Stimulated activated CD8-positive, alpha-beta memory T cell treated with anti-CD3 and anti-CD28 coated beads, Interleukin-4, amount 100 ng/mL, for 1 hour (primary cell): Measurements from ENCODE around the gene ANKRD34A.

ENCODE experiments used
- DNase-seq, 2 donors: peaks; one replicate each; pipeline ENCODE4 v3.0.0-alpha.2; 2020; ENCODE audit warnings: low read depth in 2 of 2, low spot score in 1 of 2

Gene ANKRD34A

GRCh38 chr1:145974721-145975120, 10.3 kb upstream of the ANKRD34A start:
- DNase-seq = no peak

DNA sequence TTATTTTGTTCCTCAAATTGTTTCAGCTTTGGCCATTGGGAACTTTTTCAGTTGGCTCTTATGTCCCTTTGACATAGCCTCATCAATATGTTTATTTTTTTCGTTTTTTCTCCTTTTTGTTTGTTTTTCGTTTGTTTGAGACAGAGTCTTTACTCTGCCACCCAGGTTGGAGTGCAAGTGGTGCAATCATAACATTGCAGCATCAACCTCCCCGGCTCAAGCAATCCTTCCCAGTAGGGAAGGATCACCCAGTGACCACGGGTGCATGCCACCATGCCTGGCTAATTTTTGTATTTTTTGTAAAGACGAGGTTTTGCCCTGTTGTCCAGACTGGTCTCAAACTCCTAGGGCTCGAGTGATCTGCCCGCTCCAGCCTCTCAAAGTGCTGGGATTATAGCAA, 8.2 kb upstream of the ANKRD34A start:
- DNase-seq = no peak

DNA sequence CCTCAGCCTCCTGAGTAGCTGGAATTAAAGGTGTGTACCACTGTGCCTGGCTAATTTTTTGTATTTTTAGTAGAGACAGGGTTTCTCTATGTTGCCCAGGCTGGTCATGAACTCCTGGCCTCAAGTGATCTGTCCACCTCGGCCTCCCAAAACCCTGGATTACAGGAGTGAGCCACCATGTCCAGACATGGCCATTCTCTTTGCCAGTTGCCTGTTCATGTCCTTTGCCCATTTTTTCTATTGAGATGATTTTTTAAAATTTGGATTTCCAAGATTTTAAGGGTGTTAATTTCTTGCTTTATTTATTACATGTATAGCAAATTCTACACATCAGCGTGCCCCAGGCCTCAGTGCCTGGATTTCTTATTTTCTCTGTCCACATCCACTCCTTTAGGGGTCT, 2.9 kb upstream of the ANKRD34A start:
- DNase-seq = no peak

GRCh38 chr1:145965119-145965744, 857 bp upstream of the ANKRD34A start:
- DNase-seq = no peak

DNA sequence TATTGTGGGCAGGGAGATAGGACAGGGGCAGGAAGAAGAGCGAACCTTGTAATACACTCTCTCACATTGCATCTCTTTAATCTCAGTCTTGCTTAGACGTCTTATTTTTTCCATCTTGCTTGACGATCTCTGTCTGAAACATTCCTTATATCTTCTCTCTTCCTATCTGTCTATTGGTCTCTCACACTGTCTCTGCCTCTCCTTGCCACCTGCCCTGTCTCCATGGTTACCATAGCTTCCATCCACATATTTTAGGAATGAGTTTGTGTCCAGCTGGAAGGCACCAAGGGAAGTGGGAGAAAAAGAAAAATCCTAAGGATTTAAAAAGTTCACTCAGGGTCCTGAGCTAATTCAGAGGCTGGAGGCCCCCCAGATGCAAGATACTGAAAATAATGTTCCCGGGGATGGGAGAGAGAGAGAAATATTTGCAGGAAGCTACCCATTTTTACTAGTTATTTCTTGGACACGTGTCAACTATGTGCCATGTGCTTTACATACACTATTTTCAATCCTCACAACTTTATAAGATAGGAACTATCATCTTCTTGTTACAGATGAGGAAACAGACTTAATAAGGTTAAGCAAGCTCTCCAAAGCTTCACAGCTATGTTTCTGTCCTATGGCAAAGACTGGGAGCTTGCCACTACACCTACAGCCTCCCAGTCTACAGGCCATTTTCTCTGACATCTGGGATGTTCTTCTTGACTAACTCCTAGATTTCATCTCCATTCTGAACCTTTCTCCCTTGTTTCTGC, 933 bp downstream of the ANKRD34A start:
- no peak for DNase-seq

DNA sequence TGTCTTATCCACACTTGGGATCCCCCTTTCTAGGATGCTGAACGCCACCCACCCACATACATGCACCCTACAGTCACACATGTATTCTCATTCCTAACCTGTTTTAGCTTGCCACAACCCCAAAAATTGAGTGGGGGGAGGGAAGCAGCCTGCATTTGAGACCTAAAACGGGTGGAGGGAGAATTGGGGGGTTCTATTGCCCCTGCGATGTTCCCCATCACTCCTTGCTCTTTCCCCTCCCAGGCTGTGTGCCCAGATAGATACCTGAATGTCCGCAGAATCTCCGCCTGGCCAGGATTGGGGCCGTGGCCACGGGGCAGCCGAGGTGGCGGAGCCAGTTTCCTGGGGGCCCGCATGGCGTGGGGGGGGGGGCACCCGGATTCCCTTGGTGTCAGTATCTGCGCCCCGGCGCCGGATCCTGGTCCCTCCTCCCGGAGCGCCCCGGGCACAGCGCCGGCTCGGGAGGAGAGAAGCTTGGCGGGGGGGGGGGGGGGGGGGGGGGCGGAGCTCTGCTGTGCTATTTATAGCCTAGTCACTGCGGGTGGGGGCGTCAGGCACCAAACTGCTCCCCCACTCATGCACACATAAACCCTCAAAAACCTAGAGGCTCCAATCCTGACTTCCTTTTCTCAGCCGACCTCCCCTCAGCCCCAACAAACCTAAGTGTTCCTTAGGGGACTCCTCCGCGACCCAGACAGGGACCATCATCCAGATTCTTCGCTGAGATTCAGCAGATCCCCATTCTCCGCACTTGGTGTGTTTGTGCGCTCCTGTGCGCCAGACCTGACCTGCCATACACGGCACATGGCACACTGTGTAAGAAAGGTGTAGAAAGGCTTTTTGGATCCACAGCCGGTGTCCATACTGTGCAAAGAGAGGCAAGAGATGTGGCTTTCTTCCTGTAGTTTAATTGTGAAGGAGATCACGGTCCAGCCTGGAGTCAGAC, 1.9 kb downstream of the ANKRD34A start:
- no peak for DNase-seq

DNA sequence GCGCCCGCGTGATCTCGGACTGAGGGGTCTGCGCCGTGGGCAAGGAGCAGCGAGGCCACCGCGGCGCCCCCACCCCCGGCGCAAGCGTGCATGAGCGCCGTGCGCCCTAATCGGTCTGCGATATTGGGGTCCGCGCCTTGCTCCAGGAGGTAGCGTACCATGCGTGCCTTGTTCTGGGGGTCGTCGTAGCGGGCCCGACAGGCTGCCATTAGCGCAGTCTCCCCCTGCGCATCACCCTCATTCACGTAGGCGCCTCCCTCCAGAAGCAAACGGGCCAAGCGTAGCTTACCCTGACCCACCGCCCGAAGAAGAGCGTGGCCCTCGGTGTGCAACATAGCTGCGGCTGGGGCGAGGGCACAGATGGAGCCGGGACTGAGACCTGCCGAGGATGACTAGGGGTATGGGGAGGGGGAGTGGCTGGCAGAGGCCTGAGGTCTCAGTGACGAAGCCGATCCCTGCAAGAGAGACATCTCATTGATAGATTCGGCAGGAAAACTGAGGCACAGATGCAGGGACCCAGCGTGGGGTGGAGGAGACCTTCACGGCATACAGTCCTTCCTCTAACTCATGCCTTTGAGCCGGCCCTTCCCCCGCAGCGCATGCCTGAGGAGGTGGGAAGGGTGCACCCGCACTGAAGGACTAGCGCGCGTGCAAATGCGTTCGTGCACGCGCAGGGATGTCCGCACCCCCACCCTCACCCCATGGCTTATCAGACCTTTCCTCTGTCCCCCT, 2.8 kb downstream of the ANKRD34A start:
- no peak for DNase-seq

DNA sequence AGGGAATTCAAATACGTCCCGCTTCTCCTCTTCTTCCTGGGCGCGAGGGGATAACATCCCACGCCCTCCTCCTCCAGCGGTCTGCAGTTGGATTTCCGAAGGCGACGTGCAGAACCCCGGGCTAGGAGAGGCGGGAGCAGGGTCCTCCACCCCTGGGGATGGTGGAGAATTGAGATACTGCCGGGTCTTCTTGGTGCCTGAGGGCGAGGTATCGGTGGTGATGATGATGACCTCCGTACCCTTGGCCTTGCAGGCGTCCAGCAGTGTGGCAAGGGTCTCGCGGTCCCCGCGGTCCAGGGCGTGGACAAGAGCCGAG, 3.3 kb downstream of the ANKRD34A start:
- DNase-seq = no peak

GRCh38 chr1:145960468-145961108, 3.8 kb downstream of the ANKRD34A start:
- no peak for DNase-seq

- no peak for DNase-seq
Measured at GRCh38 chr1:145959957-145960467, 4.4 kb downstream of the ANKRD34A start.

- no peak for DNase-seq
Measured at GRCh38 chr1:145959333-145959732, 5.0 kb downstream of the ANKRD34A start.

GRCh38 chr1:145958734-145959133, 5.6 kb downstream of the ANKRD34A start:
- DNase-seq = no peak

DNA sequence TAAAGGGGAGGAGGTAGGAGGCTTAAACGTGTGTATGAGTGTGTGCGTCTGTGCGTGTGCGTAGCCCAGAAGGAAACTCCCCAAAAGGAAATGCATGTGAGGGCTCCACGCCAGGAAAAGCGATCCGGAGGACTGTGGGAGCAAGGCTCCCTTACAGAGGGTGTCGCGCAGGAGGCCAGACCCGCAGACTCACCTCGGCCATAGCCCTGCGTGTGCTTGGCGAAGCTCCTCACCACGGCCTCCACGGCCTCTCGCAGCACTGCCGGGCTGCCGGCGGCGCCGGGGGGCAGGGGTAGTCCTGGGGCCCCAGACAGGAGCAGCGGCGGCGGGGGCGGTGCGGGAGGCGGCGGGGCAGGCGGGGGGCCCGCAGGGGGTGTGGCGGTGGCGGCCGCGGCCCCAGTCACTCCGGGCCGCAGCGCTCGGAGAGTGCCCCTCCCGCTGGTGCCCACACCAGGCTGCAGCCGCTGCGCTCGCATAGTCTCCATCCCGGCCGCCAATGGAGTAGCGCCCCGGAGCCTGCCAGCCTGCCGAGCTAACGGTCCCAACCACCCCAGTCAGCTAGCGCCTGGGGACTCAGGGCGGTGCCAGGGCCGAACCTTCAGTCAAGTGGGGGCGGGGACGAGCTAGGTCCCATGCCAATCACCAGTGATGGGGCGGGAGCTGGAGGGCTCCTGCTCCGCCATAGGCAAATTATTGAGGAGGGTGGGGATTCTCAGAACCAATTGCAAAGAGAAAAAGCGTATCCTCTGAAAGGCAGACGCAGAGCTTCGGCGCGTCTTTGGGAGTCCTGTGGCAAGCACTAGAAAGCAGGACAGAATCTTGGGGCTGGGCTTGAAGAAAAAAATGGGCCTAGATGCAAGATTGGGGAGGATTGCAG, 6.7 kb downstream of the ANKRD34A start, which contains the start of gene LIX1L:
Gene LIX1L, minus strand, starts transcription at position 575 of the 877 bp plus-strand sequence. Its CDS starts 90 bp downstream, at position 485.
- peak; percentile 90 to 91 for DNase-seq

GRCh38 chr1:145956781-145957442, 7.5 kb downstream of the ANKRD34A start:
- DNase-seq = no peak

DNA sequence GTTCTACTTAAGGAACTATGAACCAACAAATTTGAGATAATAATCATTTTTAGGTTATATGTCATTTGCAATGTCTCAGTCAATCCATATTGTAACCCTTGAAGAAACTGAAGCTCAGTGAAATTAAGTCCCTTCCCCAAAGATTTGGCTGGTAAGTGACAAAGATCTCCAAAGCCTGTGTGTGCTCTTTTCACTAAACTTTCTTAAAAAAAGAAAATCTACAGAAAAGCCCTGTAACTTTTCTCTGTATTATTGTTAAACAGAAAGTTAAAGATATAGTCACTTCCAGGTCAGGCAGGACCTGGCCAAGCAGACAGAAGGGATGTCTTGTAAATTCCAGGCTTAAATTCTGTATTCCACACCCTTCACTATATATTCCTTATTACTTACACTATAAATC, 8.0 kb downstream of the ANKRD34A start:
- DNase-seq = no peak

DNA sequence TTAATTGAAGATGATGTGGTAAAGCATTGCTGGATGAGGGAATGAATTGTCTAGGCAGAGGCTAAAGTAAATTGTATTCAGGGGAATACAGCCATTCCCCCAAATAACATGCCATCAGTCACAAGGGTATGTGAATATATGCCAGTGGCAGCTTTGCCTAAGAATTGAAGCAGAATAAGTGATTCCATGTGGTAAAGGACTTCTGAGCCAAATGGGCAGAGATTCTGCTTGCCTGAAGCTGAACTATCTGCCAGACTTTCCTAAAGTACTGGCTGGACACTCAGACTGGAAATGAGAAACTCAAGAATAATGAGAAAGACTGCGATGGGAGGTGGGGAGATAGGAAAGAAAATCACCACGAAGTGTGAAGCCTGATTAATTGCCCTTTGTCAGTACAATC, 8.9 kb downstream of the ANKRD34A start:
- no peak for DNase-seq

DNA sequence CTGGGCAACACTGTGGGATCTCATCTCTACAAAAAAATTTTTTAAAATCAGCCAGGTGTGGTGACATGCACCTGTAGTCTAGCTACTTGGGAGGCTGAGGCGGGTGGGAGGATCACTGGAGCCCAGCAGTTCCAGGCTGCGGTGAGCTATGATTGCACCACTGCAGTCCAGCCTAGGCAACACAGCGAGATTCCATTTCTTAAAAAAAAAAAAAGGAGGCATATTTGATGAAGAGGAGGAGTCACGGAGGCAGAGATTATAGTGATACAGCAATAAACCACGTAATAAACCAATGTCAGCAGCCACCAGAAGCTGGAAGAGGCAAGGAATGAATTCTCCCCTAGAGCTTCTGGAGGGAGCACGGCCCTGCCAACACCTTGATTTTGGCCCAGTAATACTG, 10.5 kb downstream of the ANKRD34A start:
- no peak for DNase-seq

DNA sequence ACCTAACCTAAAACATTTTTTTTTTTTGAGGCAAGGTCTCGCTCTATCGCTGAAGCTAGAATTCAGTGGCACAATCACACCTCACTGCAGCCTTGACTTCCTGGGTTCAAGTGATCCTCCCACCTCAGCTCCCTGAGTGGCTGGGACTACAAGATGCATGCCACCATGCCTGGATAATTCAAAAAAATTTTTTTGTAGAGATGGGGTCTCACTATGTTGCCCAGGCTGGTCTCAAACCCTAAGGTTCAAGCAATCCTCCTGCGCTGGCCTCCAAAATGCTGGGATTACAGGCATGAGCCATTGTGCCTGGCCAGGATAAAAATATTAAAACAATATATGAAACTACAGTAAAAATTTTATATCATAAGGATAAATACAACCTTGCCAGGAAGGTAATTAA, 11.5 kb downstream of the ANKRD34A start:
- no peak for DNase-seq

- no peak for DNase-seq
Measured at GRCh38 chr1:145951526-145951925, 12.8 kb downstream of the ANKRD34A start.
